ACHN (cell line): ENCODE results near the gene KLHL41.
"Not testable (repeated sequence)": the region's sequence is repeated elsewhere in the genome, so short reads cannot be mapped to it uniquely, and the experiment has no call there.

ENCODE experiments used
- DNase-seq: peaks from one replicate; pipeline ENCODE4 v3.0.0-alpha.2; 2015
- in situ Hi-C: cut with HindIII; loops from 2 replicates; pipeline ENCODE4 v1.10.0; 2017; ENCODE audit warnings: low sequenced_read_pairs, low pct_ligation_motif_present, low pct_unique_long_range_greater_than_20kb

Gene KLHL41

DNA sequence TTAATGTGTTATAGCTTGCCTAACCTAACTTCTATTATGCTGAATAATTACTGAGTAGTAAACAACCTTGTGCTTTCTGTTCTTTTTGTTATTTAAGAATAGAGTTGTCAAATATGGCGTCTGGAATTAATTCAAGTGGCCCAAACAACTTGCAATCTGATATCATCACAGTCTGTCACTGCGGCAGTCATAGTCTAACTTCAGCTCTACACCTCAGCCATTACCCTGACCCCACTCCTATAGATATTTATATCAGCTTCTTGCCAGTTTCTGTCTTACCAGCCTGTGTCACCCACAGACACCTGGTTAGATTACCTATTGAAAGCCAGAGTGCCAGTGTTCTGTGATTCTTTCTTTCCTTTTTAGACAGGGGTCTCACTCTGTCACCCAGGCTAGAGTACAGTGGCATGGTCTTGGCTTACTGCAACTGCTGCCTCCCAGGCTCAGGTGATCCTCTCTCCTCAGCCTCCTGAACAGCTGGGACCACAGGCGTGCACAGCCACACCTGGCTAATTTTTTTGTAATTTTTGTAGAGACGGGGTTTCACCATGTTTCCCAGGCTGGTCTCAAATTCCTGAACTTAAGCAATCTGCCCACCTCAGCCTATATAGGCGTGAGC is 14.1 kb upstream of the KLHL41 start:
- in situ Hi-C loops: no loop called here
- DNase-seq: no peak

DNA sequence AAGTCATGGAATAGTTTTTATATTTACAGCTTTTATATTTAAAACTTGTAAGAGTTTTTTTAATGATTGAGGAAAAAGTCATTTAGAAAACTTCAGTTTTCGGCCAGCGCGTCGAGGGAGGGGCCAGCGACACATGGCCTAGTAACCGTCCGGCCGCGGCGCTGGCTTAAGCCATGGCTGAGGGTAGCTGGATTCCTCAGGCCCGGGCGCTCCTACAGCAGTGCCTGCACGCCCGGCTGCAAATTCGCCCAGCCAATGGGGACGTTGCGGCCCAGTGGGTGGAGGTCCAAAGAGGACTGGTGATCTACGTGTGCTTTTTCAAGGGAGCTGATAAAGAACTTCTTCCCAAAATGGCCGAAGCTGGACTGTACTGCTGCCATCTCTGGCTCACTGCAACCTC is 4.9 kb upstream of the KLHL41 start:
- in situ Hi-C loops: no loop called here

DNA sequence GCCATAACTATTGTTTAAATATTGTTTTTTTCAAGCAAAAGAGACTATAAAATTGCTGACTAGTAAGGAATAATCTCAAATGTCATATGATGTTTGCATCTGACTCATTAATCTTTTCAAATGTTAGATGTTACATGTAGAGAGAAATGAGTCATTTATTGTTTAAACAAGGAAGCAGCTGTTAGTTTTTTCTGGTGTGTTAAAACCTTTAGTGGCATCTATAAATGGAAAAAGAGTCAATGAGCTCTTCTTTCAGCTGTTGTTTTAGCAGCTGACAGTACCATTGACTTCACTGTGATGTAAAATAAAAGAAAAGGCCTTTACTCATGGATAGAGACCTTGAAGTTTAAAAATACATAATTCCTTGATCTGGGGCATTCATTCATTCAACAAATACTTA is 1.8 kb upstream of the KLHL41 start:
- in situ Hi-C loops: no loop called here
- peak; percentile 8 for DNase-seq

More for the DNA sequence above, 4.9 kb upstream of the KLHL41 start:
- no peak for DNase-seq

DNA sequence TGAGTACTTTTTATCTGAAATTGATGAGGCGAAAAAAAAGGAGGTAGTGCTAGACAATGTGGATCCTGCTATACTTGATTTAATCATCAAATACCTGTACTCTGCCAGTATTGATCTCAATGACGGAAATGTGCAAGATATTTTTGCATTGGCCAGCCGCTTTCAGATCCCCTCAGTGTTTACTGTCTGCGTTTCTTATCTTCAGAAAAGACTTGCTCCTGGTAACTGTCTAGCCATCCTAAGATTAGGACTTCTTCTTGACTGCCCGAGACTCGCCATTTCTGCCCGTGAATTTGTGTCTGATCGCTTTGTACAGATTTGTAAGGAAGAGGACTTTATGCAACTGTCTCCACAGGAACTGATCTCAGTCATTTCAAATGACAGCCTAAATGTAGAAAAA is 453 bp downstream of the KLHL41 start:
- in situ Hi-C loops: no loop called here
- DNase-seq: no peak

DNA sequence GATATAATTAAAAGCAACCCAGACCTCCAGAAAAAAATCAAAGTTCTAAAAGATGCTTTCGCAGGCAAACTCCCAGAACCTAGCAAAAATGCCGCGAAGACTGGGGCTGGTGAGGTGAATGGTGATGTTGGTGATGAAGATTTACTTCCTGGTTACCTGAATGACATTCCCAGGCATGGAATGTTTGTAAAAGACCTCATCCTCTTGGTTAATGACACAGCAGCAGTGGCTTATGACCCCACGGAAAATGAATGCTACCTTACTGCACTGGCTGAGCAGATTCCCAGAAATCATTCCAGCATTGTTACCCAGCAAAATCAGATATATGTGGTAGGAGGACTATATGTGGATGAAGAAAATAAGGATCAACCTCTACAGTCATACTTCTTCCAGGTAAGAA is 994 bp downstream of the KLHL41 start:
- in situ Hi-C loops: no loop called here
- DNase-seq: no peak

DNA sequence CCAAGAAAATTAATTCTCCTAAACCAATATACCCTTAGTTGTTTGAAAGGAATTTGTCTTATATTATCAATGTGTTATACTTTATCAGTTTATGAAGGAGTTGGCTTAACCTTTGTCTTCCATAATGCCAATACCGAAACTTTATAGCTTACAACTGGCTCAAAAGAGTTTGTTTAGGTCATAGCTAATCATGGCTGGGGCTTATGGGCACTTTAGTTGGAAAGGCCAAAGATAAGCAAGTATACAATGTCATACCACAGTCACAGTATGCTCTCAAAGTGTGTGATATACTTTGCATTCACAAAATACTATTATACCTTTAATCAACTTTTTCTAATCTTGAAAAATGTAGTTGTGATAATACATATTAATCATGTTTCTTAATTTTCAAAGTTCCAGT is 2.3 kb downstream of the KLHL41 start:
- in situ Hi-C loops: no loop called here

DNA sequence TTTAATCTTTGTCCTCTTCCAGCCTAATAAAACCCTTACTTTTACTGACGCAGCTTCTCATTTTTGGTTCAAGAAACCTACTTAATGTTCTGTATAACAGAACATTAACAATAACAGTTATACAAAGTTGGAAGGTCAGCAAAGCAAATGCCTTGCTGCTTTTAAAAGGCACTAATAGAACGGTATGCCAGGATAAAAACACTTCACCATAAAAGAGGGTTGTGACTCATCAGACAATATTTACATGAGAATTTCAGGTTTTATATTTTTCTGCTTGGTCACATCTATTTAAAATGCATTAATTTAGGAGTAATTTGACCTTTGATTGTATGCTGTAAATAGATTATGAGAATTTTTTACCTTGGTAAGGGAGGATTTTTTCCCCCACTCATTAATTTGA is 3.0 kb downstream of the KLHL41 start:
- in situ Hi-C loops: no loop called here
- no peak for DNase-seq

More for the DNA sequence above, 2.3 kb downstream of the KLHL41 start:
- DNase-seq: no peak

DNA sequence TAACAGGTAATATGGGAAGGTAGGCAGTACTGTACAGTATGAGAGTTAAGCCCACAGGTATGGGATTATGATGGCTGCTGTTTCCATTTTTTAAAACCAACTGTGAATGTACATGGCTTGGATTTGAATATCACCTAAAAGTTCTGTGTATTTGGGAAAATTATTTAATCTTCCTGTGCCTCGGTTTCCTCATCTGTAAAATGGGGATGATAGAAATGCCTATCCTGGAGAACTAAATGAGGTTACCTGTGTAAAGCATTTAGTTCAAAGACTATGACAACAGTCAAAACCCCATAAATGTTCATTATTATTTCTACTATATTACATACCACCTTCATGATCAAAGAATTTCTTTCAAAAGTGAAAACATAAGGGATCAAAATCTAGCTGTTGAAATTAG is 3.6 kb downstream of the KLHL41 start:
- no peak for DNase-seq
- in situ Hi-C loops: no loop called here

DNA sequence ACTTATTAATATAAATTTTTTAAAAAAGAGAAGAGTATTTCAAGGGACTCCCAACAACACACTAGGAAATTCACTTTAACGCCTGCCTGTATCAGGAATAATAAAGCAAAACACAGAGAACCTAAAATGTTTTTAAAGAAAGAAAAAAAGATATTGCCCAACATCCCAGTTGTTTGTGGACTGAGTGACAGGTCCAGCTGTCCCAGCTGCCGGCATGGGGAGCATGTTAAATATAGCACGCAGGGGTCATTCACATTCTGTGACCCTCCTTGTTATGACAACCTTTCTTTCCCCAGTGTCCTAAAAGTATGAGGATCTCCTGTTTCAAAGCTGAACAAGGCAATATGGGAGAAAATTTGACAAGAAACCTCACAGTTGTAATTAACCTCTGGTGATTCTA is 4.4 kb downstream of the KLHL41 start:
- no peak for DNase-seq
- in situ Hi-C loops: no loop called here

DNA sequence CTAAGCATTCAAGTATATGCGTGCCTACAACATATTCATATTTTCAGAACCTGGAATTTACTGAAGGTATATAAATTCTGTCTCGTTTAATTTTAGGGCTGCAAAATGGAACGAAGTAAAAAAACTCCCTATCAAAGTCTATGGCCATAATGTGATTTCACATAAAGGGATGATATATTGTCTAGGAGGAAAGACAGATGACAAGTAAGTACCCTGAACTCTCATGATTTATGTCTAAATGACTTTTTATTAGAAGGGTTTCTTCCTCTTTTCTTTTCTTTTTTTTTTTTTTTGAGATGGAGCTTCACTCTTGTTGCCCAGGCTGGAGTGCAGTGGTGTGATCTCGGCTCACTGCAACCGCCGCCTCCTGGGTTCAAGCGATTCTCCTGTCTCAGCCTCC is 5.3 kb downstream of the KLHL41 start:
- DNase-seq, in situ Hi-C loops: not testable (repeated sequence)

DNA sequence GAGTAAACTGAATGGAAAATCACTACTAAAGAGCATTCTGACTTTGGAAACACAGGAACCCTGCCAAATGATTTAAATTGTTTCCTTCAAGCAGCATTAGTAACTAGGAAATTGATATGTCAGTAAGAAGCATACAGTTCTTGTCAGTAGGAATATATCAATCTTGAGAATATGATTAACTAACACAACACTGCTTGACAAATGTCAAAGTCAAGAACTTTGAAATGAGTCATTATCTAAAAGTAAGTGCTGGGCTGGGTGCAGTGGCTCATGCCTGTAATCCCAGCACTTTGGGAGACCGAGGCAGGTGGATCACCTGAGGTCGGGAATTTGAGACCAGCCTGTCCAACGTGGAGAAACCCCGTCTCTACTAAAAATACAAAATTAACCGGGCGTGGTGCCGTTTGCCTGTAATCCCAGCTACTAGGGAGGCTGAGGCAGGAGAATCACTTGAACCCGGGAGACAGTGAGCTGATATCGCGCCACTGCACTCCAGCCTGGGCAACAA is 7.0 kb downstream of the KLHL41 start:
- in situ Hi-C loops, DNase-seq: not testable (repeated sequence)

DNA sequence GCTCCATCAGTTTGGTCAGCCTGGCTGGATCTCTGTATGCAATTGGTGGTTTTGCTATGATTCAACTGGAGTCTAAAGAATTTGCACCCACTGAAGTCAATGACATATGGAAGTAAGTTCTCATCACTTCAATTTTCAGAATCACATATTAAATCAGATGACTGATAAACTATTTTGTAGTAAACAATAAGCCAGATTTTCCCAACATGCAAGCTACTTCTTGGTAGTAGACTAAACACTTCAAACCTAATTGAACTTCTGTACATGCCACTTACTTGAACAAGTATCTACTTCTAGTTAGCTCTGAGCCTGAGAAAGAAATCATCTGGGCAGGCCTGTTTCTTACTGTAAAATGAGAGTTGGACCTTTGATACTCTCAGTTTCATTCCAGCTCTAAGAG is 11.4 kb downstream of the KLHL41 start:
- in situ Hi-C loops: no loop called here
- DNase-seq: no peak

DNA sequence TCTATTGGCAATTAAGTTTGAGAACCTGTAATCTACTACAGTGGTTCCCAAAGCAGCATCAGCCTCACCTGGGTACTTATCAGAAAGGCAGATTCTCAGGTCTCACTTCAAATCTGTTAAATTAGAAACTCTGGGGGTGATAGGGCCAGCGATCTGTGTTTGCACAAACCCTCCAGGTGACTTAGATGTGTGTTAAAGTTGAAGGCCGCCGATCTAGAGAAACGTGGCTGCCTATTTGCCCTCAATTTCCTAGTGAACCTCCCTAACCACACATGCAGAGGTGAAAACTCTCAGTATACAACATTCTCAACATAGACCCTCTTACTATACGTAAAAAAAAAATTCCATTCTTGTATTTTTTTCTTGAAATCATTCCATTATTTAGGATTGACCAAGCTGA is 14.2 kb downstream of the KLHL41 start:
- in situ Hi-C loops: no loop called here
- no peak for DNase-seq

DNA sequence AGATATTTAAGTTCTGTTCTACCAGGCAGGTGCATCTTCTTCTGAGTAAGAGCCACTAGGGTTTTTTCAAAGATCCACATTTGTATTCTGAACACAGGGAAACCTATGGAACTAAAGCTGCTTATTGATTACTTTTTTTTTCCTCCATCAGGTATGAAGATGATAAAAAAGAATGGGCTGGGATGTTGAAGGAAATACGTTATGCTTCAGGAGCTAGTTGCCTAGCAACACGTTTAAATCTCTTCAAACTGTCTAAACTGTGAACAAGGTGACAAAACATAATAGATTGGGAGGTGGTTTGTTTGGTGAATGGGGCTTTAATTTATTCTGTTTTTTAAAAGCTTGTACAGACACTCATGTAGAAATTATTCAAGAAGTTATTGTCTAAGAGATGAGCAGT is 15.9 kb downstream of the KLHL41 start:
- in situ Hi-C loops: no loop called here
- DNase-seq: no peak

DNA sequence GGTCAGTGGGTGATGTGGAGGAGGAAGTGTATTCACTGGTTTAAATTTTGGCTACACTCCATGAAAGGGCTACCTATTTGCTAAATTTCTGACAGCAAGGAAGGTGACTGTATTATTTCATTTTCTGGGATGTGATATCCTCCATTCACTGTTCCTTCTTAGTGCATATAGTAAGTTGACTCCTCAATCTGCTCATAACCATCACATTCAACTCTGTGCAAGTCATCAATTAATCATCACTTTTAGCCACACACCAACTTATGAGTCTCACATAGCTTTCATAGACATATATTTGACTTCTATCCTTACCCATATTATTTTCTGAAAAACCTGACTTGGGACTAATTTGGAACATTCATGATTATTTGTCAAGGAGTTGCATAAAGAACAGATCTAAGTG is 16.9 kb downstream of the KLHL41 start:
- in situ Hi-C loops: no loop called here
- DNase-seq: no peak

DNA sequence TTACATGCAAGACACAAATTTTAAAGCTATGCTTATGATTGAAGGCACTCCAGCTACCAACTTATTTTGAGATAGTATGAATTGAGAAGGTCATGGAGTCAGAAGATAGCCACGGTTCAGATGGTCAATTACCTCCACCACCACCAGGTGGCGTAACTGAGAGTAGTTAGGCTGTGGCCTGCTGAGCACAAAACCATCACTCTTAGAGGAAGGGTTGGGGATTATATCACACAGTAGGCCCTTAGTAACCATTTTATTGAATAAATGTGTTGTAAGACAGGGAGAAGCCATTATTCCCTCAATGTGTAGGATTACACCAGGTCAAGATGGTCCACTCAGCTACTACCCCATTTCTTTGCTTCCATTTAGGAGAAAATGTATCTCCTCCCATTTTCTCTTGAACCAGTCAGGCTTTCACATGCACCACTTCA is 18.8 kb downstream of the KLHL41 start:
- DNase-seq: peak; percentile 65
- in situ Hi-C loops: no loop called here

DNA sequence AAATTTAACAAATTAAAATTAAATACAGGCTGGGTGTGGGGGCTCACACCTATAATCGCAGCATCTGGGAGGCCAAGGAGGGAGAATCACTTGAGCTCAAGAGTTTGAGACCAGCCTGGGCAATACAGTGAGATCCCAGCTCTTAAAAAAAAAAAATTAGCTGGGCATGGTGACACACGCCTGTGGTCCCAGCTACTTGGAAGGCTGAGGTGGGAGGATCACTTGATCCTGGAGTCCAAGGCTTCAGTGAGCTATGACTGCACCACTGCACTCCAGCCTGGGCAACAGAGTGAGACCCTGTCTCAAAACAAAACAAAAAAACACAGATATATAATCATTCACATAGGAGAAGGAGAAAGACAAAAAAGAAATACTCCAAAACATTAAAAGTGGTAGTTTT is 30.0 kb downstream of the KLHL41 start:
- in situ Hi-C loops, DNase-seq: not testable (repeated sequence)

DNA sequence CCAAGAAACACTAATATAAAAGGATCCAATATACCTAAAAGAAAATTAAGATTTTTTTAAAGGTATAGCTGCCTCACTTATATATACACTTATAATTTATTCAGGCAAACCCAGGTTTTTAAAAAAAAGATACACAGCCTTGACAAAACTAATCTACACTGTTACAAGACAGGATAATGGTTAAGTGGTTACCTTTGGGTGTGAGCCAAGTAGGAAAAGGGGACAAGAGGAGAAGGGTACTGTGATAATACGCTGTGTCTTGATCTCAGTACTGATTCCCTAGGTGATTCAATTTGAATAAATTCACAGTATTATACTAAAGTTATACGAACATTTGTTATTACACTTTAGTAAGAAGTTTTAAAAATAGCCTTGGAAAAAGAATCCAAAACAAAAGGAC is 30.6 kb downstream of the KLHL41 start:
- DNase-seq: no peak
- in situ Hi-C loops: no loop called here

DNA sequence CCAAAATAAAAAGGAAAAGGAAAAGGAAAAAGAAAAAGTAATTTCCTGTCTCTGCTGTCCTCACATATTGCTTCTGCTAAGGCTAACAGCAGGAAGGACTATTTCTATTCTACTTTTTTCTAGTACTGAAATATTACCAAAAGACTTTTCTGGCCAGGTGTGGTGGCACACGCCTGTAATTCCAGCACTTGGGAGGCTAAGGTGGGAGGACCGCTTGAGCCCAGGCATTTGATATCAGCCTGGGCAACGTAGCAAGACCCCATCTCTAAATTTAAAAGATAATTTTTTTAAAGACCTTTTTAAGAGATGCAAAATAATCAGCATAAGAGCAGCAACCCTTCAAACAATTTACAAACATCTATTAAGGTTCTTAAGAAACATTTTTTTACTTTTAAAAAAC is 32.9 kb downstream of the KLHL41 start:
- in situ Hi-C loops: no loop called here
- no peak for DNase-seq

DNA sequence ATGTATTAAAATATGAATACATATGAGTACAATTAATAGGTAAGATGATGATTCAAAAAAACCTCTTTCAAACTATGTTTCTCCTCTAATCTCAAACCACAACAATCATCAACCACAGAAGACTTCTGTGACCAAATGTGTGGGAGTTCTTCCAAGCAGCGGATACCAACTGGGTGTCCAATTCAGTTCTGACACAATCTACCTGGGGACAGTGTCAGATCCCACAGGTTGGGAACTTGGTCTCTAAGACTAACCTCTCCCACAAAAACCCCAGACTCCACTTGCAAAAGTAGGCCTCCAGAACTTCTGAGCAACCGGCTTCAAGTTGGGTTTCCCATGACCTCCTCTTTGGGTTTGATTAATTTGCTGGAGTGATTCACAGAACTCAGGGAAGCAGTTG is 37.3 kb downstream of the KLHL41 start:
- no peak for DNase-seq
- in situ Hi-C loops: no loop called here

DNA sequence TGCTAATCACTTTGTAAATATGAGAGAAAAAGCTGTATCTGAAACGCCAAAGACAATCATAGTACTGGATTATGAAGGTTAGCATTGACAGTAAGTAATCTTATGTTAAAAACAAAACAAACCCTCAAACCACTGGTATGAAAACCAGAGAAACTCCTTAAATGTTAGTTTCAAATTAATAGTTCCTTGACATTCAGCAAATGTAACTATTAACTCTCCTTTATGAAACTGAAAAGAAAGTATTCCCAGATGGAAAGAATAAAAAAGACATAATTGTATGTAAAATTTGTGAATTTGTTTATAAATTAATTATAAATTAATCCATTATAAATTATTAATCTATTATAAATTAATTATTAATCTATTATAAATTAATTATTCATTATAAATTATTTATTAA is 51.9 kb downstream of the KLHL41 start:
- DNase-seq: no peak
- in situ Hi-C loops: no loop called here
